DOHH2 (cell line): ENCODE measurements around the gene HLA-DPA1.

ENCODE experiments used
- H3F3A ChIP-seq: fragments of 200-600 bp; sonication (generic), shearing (Covaris generic); 2 replicates; pipeline ENCODE4 v1.6.0; 2016; ENCODE audit warnings: antibody characterized with exemption, mild to moderate bottlenecking; ENCODE audit not compliant: control insufficient read depth, insufficient read depth
- H3K27ac ChIP-seq: fragments of 200-600 bp; sonication (generic); 2 replicates; pipeline ENCODE4 v1.5.1; 2014; ENCODE audit warnings: low read depth, mild to moderate bottlenecking, low read length, moderate library complexity
- H3K27me3 ChIP-seq: fragments of 200-600 bp; sonication (generic); 2 replicates; pipeline ENCODE4 v1.6.1; 2014; ENCODE audit warnings: mild to moderate bottlenecking, low read length, mixed read lengths; ENCODE audit not compliant: control insufficient read depth
- H3K36me3 ChIP-seq: fragments of 200-600 bp; sonication (generic); 2 replicates; pipeline ENCODE4 v1.6.1; 2014; ENCODE audit warnings: mild to moderate bottlenecking, low read length, moderate library complexity, mixed read lengths; ENCODE audit not compliant: control insufficient read depth
- H3K4me1 ChIP-seq: fragments of 200-600 bp; sonication (generic); 2 replicates; pipeline ENCODE4 v1.6.1; 2014; ENCODE audit warnings: mild to moderate bottlenecking, low read length, mixed read lengths; ENCODE audit not compliant: control insufficient read depth
- H3K4me2 ChIP-seq: fragments of 200-600 bp; sonication (generic); 2 replicates; pipeline ENCODE4 v1.6.0; 2014; ENCODE audit warnings: mild to moderate bottlenecking, low read length, moderate library complexity
- H3K4me3 ChIP-seq: fragments of 200-600 bp; sonication (generic); 2 replicates; pipeline ENCODE4 v1.5.1; 2014; ENCODE audit warnings: mild to moderate bottlenecking, low read length, mixed read lengths
- H3K79me2 ChIP-seq: fragments of 200-600 bp; sonication (generic); 2 replicates; pipeline ENCODE4 v1.6.1; 2014; ENCODE audit warnings: mild to moderate bottlenecking, low read length, mixed read lengths; ENCODE audit not compliant: control insufficient read depth
- H3K9me2 ChIP-seq: fragments of 200-600 bp; sonication (generic); replicated peaks from 2 replicates; pipeline ENCODE4 v1.6.1; 2014; ENCODE audit warnings: mild to moderate bottlenecking, low read length, mixed read lengths; ENCODE audit not compliant: control insufficient read depth
- H3K9me3 ChIP-seq: fragments of 200-600 bp; sonication (generic); 2 replicates; pipeline ENCODE4 v1.6.1; 2014; ENCODE audit warnings: antibody characterized with exemption, low read length, mixed read lengths; ENCODE audit not compliant: control insufficient read depth, insufficient read depth
- H4K20me1 ChIP-seq: fragments of 200-600 bp; sonication (generic); 2 replicates; pipeline ENCODE4 v1.6.0; 2014; ENCODE audit warnings: low read depth, mild to moderate bottlenecking, antibody characterized with exemption, low read length, moderate library complexity; ENCODE audit not compliant: control insufficient read depth, insufficient read depth
- EZH2phosphoT487 ChIP-seq: fragments of 200-600 bp; sonication (generic); IDR thresholded peaks from 2 replicates; pipeline ENCODE4 v1.6.1; 2017; ENCODE audit warnings: borderline replicate concordance, mild to moderate bottlenecking, antibody characterized with exemption, low read length, moderate library complexity, mixed read lengths
- TF ChIP-seq, protein P1 (sequence below): fragments of 200-600 bp; sonication (generic); IDR thresholded peaks from one replicate; pipeline ENCODE4 v1.5.1; 2014; ENCODE audit warnings: antibody characterized with exemption, mild to moderate bottlenecking, low read depth, low read length; ENCODE audit not compliant: poor library complexity, severe bottlenecking

Gene HLA-DPA1

DNA sequence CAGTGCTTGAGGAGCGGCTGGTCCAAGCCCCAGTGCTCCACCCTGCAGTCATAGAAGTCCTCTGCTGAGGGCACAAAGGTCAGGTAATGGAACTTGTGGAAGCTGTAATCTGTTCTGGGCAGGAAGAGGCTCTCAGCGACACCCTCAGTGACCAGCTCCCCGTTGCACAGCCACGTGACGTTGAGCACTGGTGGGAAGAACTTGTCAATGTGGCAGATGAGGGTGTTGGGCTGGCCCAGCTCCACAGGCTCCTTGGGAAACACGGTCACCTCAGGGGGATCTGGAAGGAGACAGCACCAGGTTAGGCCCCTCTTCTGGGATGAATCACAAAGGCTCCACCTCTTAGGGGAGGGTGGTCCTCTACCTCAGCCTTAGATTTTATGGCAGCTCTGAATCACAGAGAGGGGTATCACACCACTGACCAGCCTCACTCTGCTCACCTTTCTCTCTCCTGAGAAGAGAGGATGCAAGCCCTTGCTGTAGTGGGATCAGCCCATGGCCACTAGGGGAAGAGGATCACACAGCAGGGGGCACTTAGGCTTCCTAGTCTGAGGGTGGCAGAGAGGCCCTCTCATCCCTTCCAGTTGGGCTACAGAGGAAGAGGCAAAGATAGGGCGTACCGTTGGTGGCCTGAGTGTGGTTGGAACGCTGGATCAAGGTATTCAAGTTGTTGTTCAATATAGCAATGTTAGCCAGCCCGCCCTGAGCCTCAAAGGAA, 4.3 kb downstream of the HLA-DPA1 start:
- H4K20me1 ChIP-seq: no peaks in the 10 kb centered on the region
- no peak for TF ChIP-seq EZH2phosphoT487
- TF ChIP-seq, protein P1, sequence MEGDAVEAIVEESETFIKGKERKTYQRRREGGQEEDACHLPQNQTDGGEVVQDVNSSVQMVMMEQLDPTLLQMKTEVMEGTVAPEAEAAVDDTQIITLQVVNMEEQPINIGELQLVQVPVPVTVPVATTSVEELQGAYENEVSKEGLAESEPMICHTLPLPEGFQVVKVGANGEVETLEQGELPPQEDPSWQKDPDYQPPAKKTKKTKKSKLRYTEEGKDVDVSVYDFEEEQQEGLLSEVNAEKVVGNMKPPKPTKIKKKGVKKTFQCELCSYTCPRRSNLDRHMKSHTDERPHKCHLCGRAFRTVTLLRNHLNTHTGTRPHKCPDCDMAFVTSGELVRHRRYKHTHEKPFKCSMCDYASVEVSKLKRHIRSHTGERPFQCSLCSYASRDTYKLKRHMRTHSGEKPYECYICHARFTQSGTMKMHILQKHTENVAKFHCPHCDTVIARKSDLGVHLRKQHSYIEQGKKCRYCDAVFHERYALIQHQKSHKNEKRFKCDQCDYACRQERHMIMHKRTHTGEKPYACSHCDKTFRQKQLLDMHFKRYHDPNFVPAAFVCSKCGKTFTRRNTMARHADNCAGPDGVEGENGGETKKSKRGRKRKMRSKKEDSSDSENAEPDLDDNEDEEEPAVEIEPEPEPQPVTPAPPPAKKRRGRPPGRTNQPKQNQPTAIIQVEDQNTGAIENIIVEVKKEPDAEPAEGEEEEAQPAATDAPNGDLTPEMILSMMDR: no peak
- no peaks in the 10 kb centered on the region for H3K27me3 ChIP-seq
- H3K27ac ChIP-seq: no peak overlapping the region
- no peaks in the 10 kb centered on the region for H3K9me3 ChIP-seq
- no peaks in the 10 kb centered on the region for H3K9me2 ChIP-seq
- H3K4me3 ChIP-seq: no peak overlapping the region
- H3K4me2 ChIP-seq: no peak overlapping the region
- H3K79me2 ChIP-seq: peaks cover 30% of the 10 kb centered on the region
- H3K36me3 ChIP-seq: peaks cover 65% of the 10 kb centered on the region
- peaks cover 36% of the 10 kb centered on the region for H3K4me1 ChIP-seq
- H3F3A ChIP-seq: no peaks in the 10 kb centered on the region

- no peak overlapping the region for H3K4me3 ChIP-seq
- H3K79me2 ChIP-seq: peaks cover 12% of the 10 kb centered on the region
- H3F3A ChIP-seq: peaks cover 6% of the 10 kb centered on the region
- peaks cover 31% of the 10 kb centered on the region for H3K4me1 ChIP-seq
- peaks cover 82% of the 10 kb centered on the region for H3K36me3 ChIP-seq
- peaks cover 16% of the 10 kb centered on the region; the same call in 1 of the 2 replicates for H3K9me3 ChIP-seq
- TF ChIP-seq, protein P1: no peak
- no peak for TF ChIP-seq EZH2phosphoT487
- H4K20me1 ChIP-seq: no peaks in the 10 kb centered on the region
- no peaks in the 10 kb centered on the region for H3K27me3 ChIP-seq
- H3K9me2 ChIP-seq: no peaks in the 10 kb centered on the region
- no peak overlapping the region for H3K4me2 ChIP-seq
- H3K27ac ChIP-seq: no peak overlapping the region
Measured at GRCh38 chr6:33066917-33067521, 6.4 kb downstream of the HLA-DPA1 start.

- H3K79me2 ChIP-seq: no peaks in the 10 kb centered on the region
- H3K4me1 ChIP-seq: peaks cover 20% of the 10 kb centered on the region
- no peaks in the 10 kb centered on the region for H4K20me1 ChIP-seq
- H3K9me3 ChIP-seq: peaks cover 16% of the 10 kb centered on the region; the same call in 1 of the 2 replicates
- no peak overlapping the region for H3K27ac ChIP-seq
- H3K9me2 ChIP-seq: no peaks in the 10 kb centered on the region
- no peak overlapping the region for H3K4me2 ChIP-seq
- H3K4me3 ChIP-seq: no peak overlapping the region
- TF ChIP-seq, protein P1: no peak
- TF ChIP-seq EZH2phosphoT487: no peak
- peaks cover 18% of the 10 kb centered on the region for H3F3A ChIP-seq
- H3K27me3 ChIP-seq: no peaks in the 10 kb centered on the region
- H3K36me3 ChIP-seq: peaks cover 78% of the 10 kb centered on the region
Measured at GRCh38 chr6:33065312-33065711, 8.1 kb downstream of the HLA-DPA1 start.
